ENCODE results near the gene KMT2D.
A peak's percentile ranks its signal among the peaks of the same experiment; 100 is the strongest.
"Not testable (repeated sequence)": the region's sequence is repeated elsewhere in the genome, so short reads cannot be mapped to it uniquely, and the experiment has no call there.

The KMT2D gene

DNA sequence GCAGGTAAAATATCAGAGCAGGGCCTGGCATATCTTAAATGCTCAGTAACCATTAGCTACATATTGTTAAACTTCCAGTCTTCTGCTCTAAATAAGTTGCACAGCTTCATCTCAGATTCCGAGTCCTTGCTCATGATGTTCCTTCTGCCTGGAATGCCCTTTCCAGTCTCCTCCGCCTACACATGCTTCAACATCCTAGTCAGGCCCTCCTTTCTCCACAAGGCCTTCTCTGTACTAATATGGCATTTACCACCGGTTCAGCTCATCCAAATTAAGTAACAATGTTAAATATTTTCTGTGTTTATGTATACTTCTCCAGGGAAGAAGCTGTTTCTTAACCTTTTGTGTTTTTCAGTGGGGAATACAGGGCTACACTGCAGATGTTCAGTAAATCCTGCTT, 25.5 kb upstream of the KMT2D start:
- no peak for DNase-seq

DNA sequence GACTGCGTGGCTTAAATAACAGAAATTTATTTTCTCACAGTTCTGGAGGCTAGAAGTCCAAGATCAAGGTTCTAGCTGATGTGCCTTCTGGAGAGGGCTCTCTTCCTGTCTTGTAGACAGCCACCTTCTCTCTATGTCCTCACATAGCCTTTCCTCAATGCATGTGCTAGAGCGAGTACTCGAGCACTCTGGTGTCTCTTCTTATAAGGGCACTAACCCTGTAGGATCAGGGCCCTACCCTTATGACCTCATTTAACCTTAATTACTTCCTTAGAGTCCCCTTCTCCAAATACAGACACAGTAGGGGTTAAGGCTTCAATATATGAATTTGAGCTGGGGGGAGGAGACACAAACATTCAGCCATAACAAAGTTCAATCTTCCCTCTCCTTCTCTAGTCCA, 23.8 kb upstream of the KMT2D start:
- DNase-seq: no peak

DNA sequence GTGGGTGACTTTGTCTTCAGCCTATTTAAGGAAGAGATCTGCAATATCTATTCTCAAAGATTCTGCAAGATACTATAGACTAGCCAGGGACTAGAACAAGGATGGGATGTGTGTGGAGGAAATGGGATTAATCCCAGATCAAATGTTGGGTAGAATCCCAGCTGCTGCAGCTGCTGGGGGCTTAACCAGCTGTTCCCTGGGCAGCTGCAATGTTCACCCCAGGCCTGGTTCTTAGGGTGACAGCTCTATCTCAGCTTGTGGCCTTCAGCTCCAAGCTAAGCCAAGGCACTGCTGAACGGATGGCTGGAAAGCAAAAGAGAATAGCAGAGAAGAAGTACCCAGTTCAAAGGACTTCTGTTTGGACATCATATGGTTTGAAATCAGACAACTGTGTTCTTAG, 19.2 kb upstream of the KMT2D start:
- DNase-seq: no peak

DNA sequence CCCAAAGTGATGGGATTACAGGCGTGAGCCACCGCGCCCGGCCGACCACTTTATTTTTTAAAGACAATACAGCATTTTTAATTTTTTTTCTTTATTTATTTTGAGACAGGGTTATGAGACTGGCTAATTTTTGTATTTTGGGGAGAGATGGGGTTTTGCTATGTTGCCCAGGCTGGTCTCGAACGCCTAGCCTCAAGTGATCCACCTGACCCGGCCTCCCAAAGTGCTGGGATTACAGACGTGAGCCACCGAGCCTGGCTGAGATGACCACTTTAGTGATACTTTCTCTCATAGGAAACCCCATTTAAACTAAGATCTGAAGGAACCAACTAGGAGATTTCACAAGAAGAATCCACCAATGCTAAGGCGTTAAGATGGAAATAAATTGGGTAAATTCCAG, 10.4 kb upstream of the KMT2D start:
- no peak for DNase-seq

DNA sequence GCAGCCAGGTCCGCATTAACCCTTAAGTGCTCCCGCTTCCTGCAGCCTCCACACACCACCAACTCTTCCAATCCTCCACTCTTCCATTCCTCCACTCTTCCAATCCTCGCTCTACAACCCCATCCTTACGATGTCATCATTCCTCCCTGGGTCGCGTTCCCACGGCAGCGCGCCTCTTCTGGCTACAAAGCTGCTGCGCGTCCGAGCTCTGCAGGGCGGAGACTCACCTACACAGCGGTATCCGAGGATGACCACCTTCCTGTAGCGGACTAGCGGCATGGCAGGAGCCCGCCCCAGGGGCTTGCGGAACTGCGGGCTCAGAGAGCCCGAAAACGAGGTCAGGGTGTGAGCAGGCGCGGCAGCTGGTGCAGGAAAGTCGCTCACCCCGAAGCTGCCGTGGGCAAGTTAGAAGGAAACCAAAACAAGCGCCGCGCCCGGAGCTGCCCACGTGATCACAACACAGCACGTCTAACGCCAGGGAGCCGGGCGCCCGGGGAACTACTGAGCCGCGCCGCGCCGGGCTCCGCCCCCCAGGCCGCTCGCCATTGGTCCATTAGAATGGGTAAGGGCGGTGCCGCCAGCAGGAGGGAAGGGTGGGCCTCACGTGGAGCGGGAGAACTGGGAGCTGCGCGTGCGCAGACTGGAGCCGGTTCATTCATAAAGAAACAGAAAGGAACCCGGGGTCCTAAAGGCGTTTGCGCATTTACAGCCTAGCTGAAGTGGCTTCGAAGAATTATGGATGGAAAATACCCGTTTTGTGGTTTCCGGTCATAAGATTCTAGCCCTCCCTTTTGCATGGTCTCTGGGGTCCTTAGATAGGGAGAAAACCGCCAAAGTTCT, 9.1 kb upstream of the KMT2D start, which contains the start of gene RHEBL1:
Gene RHEBL1 (minus strand): TSS at position 473 of the 840 bp plus-strand sequence. CDS start 194 bp downstream, at position 279.
- peak; percentile 98 for DNase-seq

DNA sequence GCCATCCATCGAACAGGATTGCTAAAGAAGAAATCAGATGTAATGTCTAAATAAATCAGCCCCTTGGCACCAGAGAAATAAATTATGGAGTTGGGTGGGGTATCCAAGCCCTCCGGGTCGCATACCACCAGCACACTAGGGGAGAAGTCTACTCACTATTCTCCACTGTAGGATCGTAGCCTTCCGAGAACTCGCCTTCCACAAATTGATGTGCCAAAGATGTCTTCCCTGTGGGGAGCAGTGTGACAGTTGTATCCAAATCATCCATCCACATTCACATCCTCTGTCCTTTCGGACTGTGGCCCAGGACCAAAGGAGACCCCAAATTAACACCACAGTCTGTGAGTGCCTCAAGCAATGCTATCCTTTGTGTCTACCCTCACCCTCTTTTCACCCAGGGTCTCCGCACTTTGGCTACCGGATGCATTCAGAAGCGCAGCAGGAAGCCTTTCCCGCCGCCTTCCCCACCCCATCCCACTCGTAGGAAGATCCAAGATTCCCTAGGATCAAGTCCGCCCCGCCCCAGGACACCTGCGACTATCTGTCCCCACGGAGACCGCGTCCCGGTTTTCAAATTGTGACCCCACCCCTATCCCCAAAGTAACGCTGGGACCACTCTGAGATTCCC, 8.4 kb upstream of the KMT2D start:
- peak; percentile 5 for DNase-seq

DNA sequence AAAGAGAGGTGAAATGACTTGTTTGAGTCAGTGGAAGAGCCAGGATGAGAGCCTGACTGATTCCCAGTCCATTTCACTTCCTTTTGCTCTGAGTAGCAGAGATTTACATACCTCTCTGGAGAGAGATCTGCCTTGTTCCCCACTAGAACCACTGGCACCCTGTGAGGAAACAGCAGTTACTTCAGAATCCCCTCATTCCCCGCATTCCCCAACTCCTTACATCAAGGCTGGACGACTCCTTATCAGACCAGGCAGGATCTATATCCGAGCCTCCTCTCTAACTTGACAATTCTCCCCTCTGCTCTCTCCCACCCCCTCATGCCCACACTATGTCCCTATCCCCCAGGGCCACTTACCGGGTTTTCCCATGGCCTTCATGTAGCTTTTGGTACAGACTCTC, 5.5 kb upstream of the KMT2D start:
- DNase-seq: no peak

DNA sequence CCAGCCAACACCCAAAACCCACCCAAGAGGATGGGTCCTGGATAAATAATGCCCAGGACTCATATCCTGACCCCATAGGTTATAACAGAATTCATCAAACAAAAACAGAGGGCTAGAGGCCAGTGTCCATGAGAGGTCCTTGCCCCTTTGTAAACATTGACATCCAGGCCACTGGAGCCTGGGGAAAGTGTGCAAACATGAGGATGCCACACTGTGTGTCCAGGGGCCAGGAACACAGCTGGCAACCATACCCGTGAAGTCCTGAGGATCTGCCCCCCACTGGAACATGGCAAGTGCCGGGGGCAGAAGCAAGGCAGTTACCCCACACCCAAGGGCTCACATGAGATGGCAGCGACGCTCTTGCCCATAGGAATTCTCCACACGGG, 4.2 kb upstream of the KMT2D start:
- DNase-seq: no peak

DNA sequence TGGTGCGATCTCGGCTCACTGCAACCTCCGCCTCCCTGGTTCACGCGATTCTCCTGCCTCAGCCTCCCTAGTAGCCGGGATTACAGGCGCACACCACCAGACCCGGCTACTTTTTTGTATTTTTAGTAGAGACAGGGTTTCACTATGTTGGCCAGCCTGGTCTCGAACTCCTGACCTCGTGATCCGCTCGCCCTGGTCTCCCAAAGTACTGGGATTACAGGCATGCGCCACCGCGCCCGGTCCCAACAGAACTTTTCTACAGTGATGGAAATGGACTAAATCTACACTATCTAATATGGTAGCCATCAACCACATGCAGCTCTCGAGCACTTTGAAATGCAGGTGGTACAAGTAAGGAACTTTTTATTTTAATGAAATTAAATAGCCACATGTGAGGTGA, 1.3 kb upstream of the KMT2D start:
- not testable (repeated sequence) for DNase-seq

DNA sequence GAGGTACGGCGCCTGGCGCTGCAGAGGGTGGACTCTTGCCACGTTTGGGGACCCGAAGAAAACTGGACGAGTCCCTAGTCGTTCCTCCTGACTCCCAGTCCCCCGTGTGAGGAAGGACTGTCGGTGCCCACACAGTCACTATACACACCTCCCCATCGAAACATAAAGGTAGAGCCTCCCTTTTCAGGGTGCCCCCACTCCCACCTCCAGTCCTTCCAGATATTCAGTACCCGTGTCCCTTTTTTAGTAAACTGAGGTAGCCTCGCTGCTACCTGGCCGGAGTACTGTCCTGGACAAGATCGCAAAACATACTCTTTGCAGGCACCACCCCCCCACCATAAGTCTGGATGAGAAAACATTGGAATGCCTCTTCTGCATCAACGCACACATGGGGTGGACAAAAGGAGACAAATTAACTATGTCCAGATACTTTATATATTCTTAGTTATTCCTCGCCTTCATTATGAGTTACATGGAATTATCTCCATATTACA, 610 bp upstream of the KMT2D start:
- DNase-seq: no peak

DNA sequence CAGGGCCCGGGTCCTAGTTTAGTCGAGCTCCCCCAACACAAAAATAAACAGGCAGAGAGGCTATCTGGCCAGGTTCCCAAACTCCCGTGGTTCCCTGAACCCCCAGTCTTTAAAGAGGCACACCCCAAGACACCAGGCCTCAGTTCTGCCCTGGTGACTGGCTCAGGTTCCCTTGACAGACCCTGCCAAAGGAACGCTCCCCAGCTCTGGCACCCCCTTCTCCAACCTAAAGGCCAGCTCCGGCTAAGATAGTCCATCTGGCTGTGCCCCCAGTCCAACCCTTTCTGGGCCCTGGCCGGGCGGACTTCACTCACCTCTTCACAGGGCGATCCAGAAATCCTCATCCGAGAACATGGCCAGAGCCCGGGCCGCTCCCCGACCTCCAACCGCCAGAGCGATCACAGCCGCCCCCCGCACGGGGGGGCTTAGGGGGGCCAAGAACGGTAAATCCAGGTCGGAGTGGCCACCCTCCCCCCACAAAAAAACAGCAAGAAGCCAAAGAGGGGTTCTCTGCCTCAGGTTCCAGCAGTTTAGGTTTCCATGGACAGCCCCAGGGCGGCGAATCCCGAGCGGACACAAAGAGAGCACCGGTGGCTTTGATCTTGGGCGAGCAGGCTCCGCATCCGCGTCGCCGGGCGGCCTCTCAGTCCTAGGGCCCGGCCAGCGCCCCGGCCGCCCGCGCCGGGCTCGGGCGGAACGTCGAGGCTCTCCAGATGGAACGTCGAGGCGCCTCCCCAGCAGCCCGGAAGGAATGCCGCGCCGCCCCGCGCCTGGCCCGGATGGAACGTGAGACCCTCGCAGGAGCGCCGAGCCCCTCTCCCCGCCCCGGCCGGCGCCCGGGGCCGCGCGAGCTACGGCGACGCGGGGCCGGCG, 1.1 kb downstream of the KMT2D start:
- DNase-seq: peak; percentile 41

DNA sequence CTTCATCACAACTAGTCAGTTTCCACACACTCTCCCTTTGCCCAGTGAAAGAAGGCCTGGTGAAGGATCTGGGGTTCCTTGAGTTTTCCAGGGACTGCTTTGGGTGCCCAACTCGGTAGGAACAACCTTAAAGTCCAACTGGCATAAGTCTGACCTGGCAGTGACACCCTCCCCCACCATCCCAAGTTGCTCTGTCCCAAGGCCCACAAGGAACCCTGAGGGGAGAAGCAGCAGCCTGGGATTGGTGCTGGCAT, 1.6 kb downstream of the KMT2D start:
- no peak for DNase-seq

DNA sequence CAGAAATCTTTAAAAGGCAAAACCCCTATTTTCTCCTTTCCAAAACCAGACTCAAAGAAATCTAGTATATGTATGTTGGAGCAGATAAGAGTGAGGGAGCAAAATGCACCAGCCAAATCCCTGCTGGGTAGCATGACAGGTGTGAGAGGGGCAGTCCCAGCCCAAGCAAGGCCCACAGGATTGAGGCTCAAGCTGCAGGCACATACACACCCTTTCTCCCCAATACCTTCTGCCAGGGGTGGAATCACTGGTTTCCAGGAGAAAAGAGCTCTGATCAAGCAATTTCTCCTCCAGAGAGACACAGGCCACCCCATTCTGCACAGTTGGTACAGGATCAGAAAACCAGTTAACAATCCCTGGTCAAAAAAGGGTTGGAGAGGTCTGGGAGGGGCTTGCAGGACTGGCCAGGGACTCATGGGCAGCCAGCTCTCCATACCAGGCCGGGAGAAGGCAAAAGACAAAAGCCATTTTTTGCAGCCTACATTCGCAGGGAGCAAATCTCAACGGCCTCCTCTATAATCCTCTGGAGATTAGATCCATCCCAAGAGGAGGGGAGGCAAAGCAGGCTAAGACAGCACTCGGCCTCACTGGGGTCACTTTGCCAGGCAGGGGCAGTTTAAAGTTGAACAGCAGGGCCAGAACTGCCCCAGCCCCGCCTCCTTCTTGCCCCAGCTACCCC, 2.1 kb downstream of the KMT2D start:
- DNase-seq: no peak

DNA sequence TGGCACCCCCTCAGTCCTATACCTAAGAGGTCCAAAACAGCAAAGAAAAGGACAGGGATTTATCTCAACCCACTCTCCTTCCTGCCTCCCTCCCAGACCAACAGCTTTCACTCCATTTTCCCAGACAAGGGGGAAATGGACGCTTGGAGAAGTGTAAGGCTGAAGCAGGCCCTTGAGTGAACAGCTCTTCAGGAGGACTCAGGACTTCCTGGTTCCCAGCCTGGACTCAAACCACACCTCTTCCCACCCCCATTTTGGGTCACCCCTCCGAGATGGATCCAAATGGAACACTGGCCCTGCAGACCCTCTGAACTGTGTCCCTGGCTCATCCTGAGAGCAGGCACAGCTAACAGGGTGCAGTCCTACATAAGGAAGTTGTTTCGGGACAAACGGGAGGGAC, 2.7 kb downstream of the KMT2D start:
- DNase-seq: no peak

DNA sequence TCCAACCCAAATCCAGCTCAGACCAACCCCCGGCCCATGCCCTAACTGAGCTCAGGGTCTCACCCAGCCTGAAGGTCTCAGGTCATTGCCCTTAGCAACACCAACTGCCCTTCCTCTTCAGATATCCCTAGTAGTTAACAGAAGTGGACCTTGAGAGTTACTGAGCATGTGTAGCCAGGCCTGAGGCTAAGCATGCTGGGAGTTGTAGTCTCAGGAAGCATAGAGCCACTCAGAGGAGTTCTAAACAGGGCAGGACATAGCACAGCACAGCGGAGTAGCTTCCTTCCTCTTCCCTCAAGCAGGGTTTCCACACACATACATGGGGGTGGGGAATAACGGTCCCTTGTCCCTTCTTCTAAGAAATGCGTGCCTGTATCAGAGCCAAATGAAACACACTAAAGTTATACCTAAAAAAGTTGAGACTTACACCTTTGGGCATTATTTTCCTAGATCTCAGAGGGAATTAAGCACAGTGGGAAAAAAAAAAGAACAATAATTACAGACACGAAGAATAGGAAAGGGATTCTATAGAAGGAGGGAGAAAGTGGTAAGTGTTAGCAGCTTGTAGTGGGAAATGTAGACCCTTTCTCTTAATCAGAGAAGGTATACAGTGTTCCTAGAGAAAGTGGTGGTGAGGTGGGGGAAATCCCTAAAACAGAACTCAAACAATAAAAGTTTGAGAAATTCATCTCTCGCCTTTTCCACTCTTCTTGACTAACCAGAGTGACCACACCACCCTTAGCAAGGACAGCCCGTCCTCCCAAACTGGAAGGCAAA, 4.4 kb downstream of the KMT2D start:
- DNase-seq: no peak

DNA sequence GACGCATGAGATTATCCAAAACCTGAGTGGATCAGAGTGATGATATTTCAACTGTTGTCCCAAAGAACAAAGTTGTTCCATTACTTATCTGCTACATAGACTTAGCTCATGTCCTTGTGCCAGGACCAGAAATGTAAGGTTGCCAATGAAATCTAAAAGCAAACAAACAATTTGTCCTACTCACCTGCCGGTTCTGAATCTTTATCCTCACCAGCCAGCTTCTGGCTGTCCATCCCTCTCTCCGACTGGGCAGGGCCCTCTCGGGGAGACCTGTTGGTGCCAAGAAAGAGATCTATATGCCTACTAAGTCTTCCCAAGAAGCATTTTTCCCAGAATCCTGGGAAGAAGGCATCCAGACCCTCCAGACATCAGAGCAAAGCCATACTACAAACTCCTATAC, 5.5 kb downstream of the KMT2D start:
- no peak for DNase-seq

DNA sequence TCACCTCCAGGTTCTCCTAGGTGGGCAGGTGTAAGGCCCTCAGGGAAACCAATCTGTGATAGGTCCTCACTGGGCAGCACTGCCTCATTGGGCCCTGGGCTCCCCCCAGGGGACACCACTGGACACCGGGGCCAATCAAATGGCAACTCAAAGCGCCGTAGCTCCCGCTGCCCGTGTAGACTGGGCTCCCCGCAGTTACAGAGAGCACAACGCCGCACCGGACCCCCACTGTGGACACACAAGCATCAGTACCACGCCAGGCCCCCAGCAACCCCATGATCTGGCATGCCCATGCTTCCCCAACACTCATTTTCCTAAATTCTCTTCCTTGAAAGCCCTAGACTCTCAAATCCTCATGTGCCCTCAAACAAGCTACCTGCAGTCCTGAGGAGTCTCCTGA, 6.1 kb downstream of the KMT2D start:
- DNase-seq: no peak

DNA sequence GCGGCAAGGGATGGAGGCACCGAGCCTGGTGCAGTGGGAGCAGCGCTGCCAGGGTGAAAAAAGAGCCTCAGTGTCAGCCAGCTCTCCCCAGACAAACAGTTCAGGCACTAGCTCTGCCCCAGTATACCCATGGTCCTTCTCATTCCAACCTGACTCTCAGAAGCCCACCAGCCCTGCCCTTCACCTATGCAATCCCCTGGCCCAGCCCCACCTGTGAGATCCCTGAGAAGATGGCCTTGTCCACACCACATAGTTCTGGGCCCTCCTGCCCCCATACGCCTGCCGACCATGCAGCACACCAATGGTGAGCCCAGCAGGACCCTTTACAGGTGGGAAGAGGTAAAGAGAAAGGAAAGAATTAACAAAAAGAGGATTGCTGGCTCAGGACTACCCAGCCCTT, 6.5 kb downstream of the KMT2D start:
- DNase-seq: no peak

DNA sequence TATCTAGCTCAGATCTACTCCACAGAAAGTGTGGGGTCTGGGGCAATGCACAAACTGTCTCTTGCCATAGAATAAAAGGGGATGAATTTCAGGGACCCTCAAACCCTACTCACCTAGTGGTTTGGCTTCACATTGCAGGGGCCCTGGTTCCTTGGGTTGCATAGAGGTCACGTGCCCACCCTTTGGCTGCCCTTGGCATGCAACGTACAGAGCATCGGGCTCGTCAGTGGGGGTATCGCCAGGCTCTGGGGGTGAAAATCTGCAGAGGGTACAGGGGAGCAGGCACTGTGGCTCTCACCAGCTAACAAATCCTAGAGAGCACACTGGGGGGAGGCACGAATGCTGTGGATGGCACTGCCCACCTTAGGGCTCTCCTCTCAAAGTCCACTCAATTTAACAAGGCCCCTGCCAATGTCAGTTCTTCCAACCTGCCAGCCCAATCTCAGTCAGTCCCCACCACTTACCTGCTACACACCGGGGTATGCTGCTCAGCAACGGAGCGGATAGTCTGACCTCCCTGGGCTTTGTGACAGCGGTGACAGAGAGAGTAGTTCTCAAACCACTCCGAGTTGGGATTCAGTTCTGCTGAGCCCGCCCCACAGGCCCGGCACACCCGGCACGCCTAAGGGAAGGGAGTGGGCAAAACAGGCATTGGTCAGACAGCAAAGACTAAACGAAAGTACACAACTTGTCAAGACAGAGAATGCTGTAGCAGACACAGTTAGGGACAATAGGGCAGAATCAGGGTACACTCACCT, 8.0 kb downstream of the KMT2D start:
- DNase-seq: no peak

DNA sequence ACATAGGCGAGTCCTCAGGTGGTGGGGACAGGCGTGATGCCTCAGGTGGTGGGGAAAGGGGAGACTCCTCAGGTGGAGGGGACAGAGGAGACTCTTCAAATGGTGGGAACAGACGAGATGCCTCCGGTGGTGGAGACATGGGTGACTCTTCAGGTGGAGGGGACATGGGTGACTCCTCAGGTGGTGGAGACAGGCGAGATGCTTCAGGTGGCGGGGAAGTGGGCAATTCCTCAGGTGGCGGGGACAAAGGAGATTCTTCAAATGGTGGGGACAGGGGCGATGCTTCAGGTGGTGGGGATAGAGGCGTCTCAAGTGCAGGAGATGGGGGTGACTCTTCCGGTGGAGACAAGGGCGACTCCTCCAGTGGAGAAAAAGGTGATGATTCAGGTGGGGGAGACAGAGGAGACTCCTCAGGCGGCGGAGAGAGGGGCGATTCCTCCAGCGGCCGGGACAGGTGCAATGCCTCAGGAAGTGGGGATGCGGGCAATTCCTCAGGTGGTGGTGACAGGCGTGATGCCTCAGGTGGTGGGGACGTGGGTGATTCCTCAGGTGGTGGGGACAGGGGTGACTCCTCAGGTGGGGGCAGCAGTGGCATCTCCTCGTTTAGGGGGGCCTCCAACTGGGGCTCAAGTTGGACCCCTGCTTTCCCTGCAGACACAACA, 8.7 kb downstream of the KMT2D start:
- DNase-seq: no peak

DNA sequence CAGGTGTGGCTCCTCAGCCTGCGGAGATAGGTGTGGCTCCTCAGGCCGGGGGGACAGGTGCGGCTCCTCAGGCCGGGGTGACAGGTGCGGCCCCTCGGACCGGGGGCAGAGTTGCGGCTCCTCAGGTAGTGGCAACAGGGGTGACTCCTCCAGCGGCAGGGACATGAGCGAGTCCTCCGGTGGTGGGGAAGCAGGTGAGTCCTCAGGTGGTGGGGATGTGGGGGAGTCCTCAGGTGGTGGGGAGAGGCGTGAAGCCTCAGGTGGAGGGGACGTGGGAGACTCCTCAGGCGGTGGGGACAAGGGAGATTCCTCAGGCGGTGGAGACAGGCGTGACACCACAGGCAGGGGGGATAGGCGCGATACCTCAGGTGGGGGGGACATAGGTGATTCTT, 9.2 kb downstream of the KMT2D start:
- no peak for DNase-seq
